Medulla oblongata (tissue), 1 donor: ENCODE data around the gene RPRM.
"Not testable (repeated sequence)": the region's sequence is repeated elsewhere in the genome, so short reads cannot be mapped to it uniquely, and the experiment has no call there.

Experiments
- DNase-seq: peaks from one replicate; pipeline ENCODE4 v3.0.0-alpha.2; 2015; ENCODE audit errors: extremely low spot score

RPRM gene

DNA sequence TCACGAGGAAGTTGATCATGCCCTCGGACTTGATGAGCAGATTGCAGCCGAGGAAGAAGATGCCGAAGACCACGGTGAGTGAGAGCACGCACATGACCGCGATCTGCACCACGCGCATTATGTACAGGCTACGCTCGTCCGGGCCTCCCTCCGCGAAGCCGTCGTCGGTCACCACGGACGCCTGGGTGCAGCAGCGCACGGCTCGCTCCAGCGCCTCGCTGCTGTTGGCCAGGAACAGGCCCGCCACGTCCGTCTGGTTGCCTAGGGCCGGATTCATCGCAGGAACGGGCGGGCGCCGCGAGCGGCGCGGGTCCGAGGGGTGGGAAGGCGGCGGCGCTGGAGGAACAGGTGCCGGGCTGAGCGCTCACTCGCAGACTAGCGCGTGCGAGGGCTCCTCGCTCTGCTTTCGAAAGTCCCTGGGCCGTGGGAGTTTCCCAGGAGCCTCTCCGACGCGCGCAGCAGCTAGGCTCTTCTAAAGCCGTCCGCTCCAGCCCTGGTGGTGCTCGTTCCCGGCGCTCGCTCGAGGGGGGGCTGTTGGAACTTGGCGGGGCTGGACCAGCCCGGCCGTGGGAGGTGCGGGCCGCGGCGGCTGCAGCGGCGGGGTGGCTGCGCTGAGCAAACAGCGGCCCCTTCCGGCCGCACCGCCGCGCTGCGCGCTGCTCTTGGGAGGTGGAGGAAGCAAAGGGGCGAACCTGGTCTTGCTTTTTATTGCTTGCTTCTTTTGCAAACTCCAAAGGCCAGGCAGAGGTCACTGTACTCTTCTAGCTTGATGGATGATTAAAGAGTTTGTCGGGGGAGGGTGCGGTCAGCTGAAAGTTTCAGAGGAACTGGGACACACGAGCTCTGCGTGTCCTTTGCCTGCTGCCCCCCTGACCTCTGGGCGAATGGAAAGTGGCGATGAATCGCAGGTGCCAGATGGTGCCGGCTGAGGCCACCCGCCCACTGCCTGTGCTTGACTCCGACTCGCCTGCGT is at the start of gene RPRM:
Gene RPRM (minus strand): TSS at position 474 of the 973 bp plus-strand sequence. CDS start 197 bp downstream, at position 277.
- peak; percentile 69 for DNase-seq

GRCh38 chr2:153519257-153519875 is 40.8 kb upstream of the RPRM start:
- DNase-seq: peak; percentile 79

DNA sequence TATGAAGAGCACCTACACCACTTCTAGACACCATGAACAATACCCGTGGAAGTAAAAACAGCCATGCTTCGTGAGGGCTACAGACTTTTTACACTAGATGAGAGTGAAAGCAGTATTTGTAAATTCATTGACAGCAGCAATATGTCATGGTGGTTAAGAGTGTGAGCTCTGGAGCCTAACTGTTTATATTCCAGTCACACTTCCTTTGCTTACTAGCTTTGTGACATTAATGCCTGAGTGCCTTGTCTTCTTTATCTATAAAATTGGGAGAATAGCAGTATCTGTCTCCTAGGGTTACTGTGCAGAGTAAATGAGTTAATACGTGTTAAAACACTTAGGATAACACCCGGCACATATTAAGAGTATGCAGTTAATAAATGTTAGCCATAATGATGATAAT is 33.8 kb upstream of the RPRM start:
- DNase-seq: no peak

- DNase-seq: no peak
These were observed 32.4 kb upstream of the RPRM start for GRCh38 chr2:153510996-153511395.

DNA sequence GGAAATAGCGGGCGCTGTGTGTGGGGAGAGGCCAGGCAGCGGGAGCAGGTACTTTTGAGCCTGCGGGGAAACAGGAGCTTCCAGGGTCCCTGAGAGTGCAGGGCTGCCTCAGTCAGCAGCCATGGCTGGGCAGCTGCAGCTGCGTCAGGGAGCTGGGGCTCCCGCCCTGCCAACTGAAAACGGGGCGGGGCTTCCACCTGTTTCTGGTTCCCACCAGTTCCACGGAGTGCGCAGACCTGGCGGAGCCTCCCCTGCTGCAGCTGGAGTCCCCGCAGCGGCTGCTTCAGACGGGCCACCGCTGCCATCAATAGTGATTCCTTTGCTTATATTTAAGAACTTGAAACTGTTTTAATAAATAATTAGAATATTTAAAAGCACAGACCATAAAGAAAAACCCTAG is 30.6 kb upstream of the RPRM start:
- no peak for DNase-seq

GRCh38 chr2:153506499-153506898 is 27.9 kb upstream of the RPRM start:
- not testable (repeated sequence) for DNase-seq

- no peak for DNase-seq
These were observed 20.9 kb upstream of the RPRM start for GRCh38 chr2:153499439-153499838.

- no peak for DNase-seq
These were observed 19.5 kb upstream of the RPRM start for GRCh38 chr2:153497938-153498629.

DNA sequence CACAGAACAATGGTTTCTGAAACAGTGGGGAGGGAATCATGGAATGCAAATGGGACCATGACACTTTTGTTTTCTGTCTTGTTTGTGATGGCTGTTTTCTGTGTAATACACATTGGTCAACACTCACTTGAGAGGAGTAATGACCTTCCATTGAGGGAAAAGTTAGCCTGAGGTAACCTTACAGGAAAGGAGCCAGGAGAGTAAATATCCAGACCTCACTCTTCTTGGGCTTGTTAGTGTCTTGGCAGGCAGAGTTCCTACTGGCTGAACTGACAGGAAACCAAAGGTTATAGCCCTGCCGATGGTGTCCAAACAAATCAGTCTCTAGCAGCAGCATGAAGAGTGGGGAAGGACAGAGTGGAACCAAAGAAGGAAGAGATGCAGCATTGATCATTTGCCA is 17.2 kb upstream of the RPRM start:
- DNase-seq: no peak

- DNase-seq: peak; percentile 47
These were observed 9.5 kb upstream of the RPRM start for GRCh38 chr2:153488072-153488471.

DNA sequence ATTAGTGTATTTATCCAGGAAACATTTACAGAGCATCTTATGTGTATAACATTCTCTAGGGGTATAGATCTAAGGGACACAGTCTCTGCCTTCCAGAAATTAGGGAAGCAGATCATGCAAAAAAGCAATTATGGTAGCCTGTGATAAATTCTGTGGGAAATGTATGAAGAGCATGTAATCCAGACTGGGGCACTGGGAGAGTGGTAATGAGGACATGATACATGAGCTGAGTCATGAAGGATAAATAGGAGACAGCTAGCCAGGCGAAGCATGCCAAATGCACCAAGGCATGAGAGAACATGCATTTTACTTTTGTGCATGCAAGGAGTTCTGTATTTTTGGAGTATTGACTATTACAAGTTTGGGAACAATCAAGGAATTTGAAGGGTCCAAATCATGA is 8.9 kb upstream of the RPRM start:
- DNase-seq: no peak

DNA sequence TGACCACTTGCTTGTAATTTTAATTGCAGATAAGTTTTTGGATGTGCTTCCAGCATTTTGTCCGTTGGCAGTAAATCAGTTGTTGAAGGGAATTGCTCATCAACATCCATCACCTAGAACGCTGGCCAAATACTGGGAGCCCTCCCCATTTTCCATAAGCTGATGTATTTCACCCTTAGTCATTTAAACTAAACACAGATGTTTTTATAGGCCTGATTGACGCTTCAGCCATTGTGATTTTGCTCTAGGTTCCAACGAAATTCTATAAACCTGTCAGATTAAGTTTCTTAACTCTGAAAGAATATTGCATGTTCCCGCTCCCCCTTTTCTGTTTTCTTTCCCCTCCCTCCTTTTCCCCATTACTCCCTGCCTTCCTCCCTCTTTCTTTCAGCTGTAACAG is 1.0 kb upstream of the RPRM start:
- DNase-seq: no peak

DNA sequence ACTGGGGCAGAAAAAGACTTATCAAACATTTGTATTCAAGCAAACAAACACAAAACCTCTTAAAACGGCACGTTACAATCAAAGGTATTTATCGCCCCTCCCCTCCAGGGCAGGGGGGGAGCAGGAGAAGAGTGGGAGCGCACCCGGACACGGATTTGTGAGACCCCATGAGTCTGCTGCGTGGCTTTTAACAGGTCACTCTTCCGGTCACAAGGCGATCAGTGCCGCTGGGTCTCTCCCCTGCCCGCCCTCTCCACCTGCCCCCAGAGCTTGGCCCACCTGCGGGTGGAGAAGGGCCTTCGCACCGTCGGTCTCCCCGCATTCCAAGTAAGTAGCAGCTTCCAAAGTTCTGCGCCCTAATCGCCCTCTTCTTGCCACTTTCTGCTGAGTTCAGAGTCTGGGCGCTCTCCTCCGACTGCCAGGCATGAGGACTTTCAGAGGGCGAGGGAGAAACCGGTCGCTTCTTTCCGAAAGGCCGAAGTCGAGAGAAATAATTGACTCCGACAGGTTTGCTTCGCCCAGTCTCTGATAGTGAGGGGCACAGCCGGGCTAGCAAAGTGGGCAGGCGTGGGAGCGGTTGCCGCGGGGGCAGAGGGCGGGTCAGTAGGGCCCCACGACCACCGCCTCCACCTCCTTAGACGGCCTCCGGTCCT is 800 bp downstream of the RPRM start:
- DNase-seq: no peak

GRCh38 chr2:153476816-153477635 is 1.5 kb downstream of the RPRM start:
- DNase-seq: no peak

GRCh38 chr2:153476491-153476815 is 2.1 kb downstream of the RPRM start:
- no peak for DNase-seq

DNA sequence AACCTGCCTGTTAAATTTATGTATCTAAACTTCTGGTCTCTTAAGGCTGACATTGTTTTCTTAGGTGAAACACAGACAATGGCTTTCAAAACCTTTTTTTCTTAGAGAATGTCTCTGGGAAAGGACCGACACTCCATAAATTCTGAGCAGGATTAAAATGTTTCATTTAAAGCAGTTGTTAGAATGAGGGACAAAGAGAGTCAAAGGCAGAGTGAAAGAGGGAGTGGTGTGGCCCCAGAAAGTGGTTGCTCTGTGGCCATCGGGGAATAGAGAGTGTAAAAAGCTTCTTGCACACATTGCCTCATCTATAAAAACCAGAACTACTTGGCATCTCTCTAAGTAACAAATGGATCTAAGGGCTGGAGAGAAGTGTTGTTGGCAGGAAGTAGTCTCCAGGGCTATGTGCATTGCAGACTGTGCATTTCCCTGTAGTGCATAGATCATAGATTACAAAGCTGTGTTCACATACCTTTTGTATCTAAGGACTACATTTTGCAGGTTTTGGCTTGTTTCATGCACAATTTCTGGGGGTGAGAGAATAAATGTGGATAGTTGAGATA is 3.6 kb downstream of the RPRM start:
- no peak for DNase-seq

DNA sequence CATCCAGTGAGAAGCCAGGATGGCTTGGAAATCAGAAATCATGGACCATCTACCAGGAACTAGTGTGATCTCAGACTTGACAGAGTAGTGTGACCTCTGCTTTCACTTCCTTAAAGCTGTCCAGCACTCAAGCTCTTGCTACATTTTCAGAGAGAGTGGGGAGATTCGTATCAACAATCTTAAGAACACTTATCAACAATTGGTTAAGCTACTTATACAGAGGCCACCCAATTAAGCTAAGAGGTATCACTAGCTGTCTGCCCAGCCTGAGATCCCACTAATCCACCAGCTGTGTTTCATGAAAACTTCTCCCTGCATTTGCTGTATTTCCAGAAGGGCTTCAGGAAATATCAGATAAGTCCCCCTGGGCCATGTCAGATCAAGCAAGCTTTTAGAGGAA is 4.2 kb downstream of the RPRM start:
- peak; percentile 32 for DNase-seq

- DNase-seq: no peak
These were observed 7.7 kb downstream of the RPRM start for GRCh38 chr2:153470867-153471266.

- DNase-seq: no peak
These were observed 14.2 kb downstream of the RPRM start for GRCh38 chr2:153464395-153464794.

- DNase-seq: no peak
These were observed 16.2 kb downstream of the RPRM start for GRCh38 chr2:153462338-153462859.

GRCh38 chr2:153461453-153461852 is 17.1 kb downstream of the RPRM start:
- no peak for DNase-seq
